Lower lobe of right lung (tissue), 2 donors: ENCODE data around the gene C3AR1. TPM values are rescaled to one million over a fixed set of nuclear protein-coding genes. Genes with fewer than 3 reads are reported as not detected.

Experiments used
- ATAC-seq, 2 donors: fragments of 200-7000 bp; cut with Tn5 transposase; one replicate each; pipeline ENCODE4 v1.9.1; 2020 to 2022; ENCODE audit warnings: mild to moderate bottlenecking in 2 of 2, moderate library complexity in 2 of 2
- DNase-seq: peaks from one replicate; pipeline ENCODE4 v3.0.0-alpha.2; 2020
- H3K27ac ChIP-seq: fragments of 200-600 bp; one replicate; pipeline ENCODE4 v1.8.0; 2022
- H3K27me3 ChIP-seq: fragments of 200-600 bp; one replicate; pipeline ENCODE4 v1.8.0; 2022; ENCODE audit warnings: low read depth
- H3K36me3 ChIP-seq: fragments of 200-600 bp; one replicate; pipeline ENCODE4 v1.8.0; 2022; ENCODE audit warnings: mild to moderate bottlenecking
- H3K4me1 ChIP-seq: fragments of 200-600 bp; one replicate; pipeline ENCODE4 v1.8.0; 2022
- H3K4me3 ChIP-seq: fragments of 200-600 bp; one replicate; pipeline ENCODE4 v1.8.0; 2022; ENCODE audit warnings: mild to moderate bottlenecking
- H3K9me3 ChIP-seq: fragments of 200-600 bp; one replicate; pipeline ENCODE4 v1.8.0; 2022
- CTCF ChIP-seq: fragments of 200-600 bp; IDR thresholded peaks from one replicate; pipeline ENCODE4 v1.8.0; 2022; ENCODE audit warnings: antibody characterized with exemption, mild to moderate bottlenecking
- intact Hi-C: fragments of 100-400 bp; cut with DNase I; formaldehyde crosslinking; loops from one replicate; pipeline ENCODE4 v1.11.0; 2022
- total RNA-seq: library from RNA; stranded (reverse); fragmentation: NEBNext Ultra II Directional; extraction: Animal tissue kit (Norgen Biotek cat#: 25700); gene quantifications from one replicate; pipeline ENCODE4 v1.2.1, GENCODE V29; 2021
- donor health status: DM: no; HTN: yes; CAD: no; lungs with severe emphysema.

C3AR1 gene
- total RNA-seq, 1 donor from 2014 or later, result 62.1 TPM

- peaks cover 18% of the 10 kb centered on the region for H3K4me1 ChIP-seq
- H3K4me3 ChIP-seq, result no peak overlapping the region
- H3K27ac ChIP-seq, result no peak overlapping the region
- no peaks in the 10 kb centered on the region for H3K9me3 ChIP-seq
- H3K36me3 ChIP-seq, result peaks cover 33% of the 10 kb centered on the region
- peak; percentile 83 for ATAC-seq
- no peak for TF ChIP-seq CTCF
- H3K27me3 ChIP-seq, result no peaks in the 10 kb centered on the region
- DNase-seq, result no peak
- intact Hi-C loops, result no loop called here
These were observed 8.3 kb downstream of the C3AR1 start for GRCh38 chr12:8057839-8058238.

GRCh38 chr12:8057306-8057705, 8.9 kb downstream of the C3AR1 start:
- peaks cover 38% of the 10 kb centered on the region for H3K36me3 ChIP-seq
- intact Hi-C loops, result no loop called here
- H3K9me3 ChIP-seq, result no peaks in the 10 kb centered on the region
- H3K27me3 ChIP-seq, result no peaks in the 10 kb centered on the region
- no peak for TF ChIP-seq CTCF
- H3K27ac ChIP-seq, result no peak overlapping the region
- peaks cover 18% of the 10 kb centered on the region for H3K4me1 ChIP-seq
- DNase-seq (no peak), ATAC-seq (peak in 1 of 2 donors; percentile 13)
- H3K4me3 ChIP-seq, result no peak overlapping the region

- Histone ChIP-seq H3K9me3 (no peaks in the 10 kb centered on the region), H3K36me3 (peaks cover 59% of the 10 kb centered on the region), H3K27me3 (no peaks in the 10 kb centered on the region), H3K4me3 (no peak overlapping the region), H3K4me1 (peaks cover 18% of the 10 kb centered on the region), H3K27ac (no peak overlapping the region)
- DNase-seq (no peak), ATAC-seq (no peak)
- intact Hi-C loops, result no loop called here
- no peak for TF ChIP-seq CTCF
These were observed 11.3 kb downstream of the C3AR1 start for GRCh38 chr12:8054816-8055215.

GRCh38 chr12:8052679-8053078, 13.5 kb downstream of the C3AR1 start:
- H3K27ac ChIP-seq, result no peak overlapping the region
- H3K4me1 ChIP-seq, result peaks cover 13% of the 10 kb centered on the region
- peaks cover 76% of the 10 kb centered on the region for H3K36me3 ChIP-seq

GRCh38 chr12:8050600-8051250, 15.4 kb downstream of the C3AR1 start:
- Histone ChIP-seq H3K4me1 (peaks cover 13% of the 10 kb centered on the region), H3K27me3 (no peaks in the 10 kb centered on the region), H3K4me3 (no peak overlapping the region), H3K36me3 (peaks cover 94% of the 10 kb centered on the region), H3K27ac (no peak overlapping the region), H3K9me3 (no peaks in the 10 kb centered on the region)
- no peak for DNase-seq
- no peak for ATAC-seq
- no peak for TF ChIP-seq CTCF
- intact Hi-C loops, result no loop called here

More at GRCh38 chr12:8052679-8053078, 13.5 kb downstream of the C3AR1 start:
- Histone ChIP-seq H3K4me3 (no peak overlapping the region), H3K27me3 (no peaks in the 10 kb centered on the region), H3K9me3 (no peaks in the 10 kb centered on the region)
- intact Hi-C loops, result no loop called here
- TF ChIP-seq CTCF, result no peak
- peak; percentile 85 for DNase-seq
- peak; percentile 69 to 87 for ATAC-seq
